GM12892 (cell line): ENCODE results near the gene RMDN3.

Source experiments
- DNase-seq: peaks from one replicate; pipeline ENCODE4 v3.0.0; 2011; ENCODE audit not compliant: insufficient read length
- FAIRE-seq: peaks from 2 replicates; lab custom pipeline; 2011; peaks lifted over from hg19 to GRCh38; lab: Jason Lieb, UNC
- POLR2A ChIP-seq: IDR thresholded peaks from 2 replicates; pipeline ENCODE4 v1.6.1; 2011; ENCODE audit warnings: low read depth, low read length, control low read depth
- POLR2AphosphoS5 ChIP-seq: IDR thresholded peaks from 2 replicates; pipeline ENCODE4 v1.6.1; 2011; ENCODE audit warnings: low read depth, low read length, control low read depth
- TAF1 ChIP-seq: IDR thresholded peaks from 2 replicates; pipeline ENCODE4 v1.6.1; 2011; ENCODE audit warnings: low read depth, mild to moderate bottlenecking, control low read depth, low read length, borderline replicate concordance

Gene RMDN3

GRCh38 chr15:40756938-40757337, 1.9 kb upstream of the RMDN3 start:
- FAIRE-seq (no peak), DNase-seq (no peak)
- TF ChIP-seq TAF1 (no peak), POLR2AphosphoS5 (no peak), POLR2A (no peak)

GRCh38 chr15:40755812-40756208, 756 bp upstream of the RMDN3 start:
- TF ChIP-seq TAF1 (no peak), POLR2AphosphoS5 (no peak), POLR2A (no peak)
- FAIRE-seq (no peak), DNase-seq (no peak)

GRCh38 chr15:40754574-40754882, 526 bp downstream of the RMDN3 start:
- no peak for FAIRE-seq
- TF ChIP-seq POLR2AphosphoS5 (no peak), TAF1 (no peak), POLR2A (no peak)
- DNase-seq: no peak

GRCh38 chr15:40751745-40752144, 3.3 kb downstream of the RMDN3 start:
- FAIRE-seq (no peak), DNase-seq (no peak)
- TF ChIP-seq POLR2AphosphoS5: no peak
- TF ChIP-seq POLR2A: no peak

GRCh38 chr15:40750885-40751284, 4.2 kb downstream of the RMDN3 start:
- DNase-seq (no peak), FAIRE-seq (no peak)
- TF ChIP-seq POLR2AphosphoS5: no peak
- TF ChIP-seq TAF1: no peak
- TF ChIP-seq POLR2A: no peak

GRCh38 chr15:40749151-40749630, 5.9 kb downstream of the RMDN3 start:
- FAIRE-seq: no peak
- no peak for TF ChIP-seq POLR2A
- TF ChIP-seq TAF1: no peak
- no peak for TF ChIP-seq POLR2AphosphoS5
- no peak for DNase-seq

GRCh38 chr15:40747685-40748631, 7.1 kb downstream of the RMDN3 start:
- DNase-seq: no peak
- TF ChIP-seq TAF1 (no peak), POLR2AphosphoS5 (no peak), POLR2A (no peak)
- no peak for FAIRE-seq

- TF ChIP-seq POLR2AphosphoS5 (no peak), POLR2A (no peak), TAF1 (no peak)
- no peak for FAIRE-seq
- no peak for DNase-seq
Observed at GRCh38 chr15:40746916-40747418, 8.1 kb downstream of the RMDN3 start.

GRCh38 chr15:40744815-40745152, 10.3 kb downstream of the RMDN3 start:
- DNase-seq: no peak
- FAIRE-seq: no peak
- TF ChIP-seq TAF1 (no peak), POLR2AphosphoS5 (no peak), POLR2A (no peak)

- DNase-seq (no peak), FAIRE-seq (no peak)
- TF ChIP-seq POLR2AphosphoS5 (no peak), TAF1 (no peak), POLR2A (no peak)
Observed at GRCh38 chr15:40743921-40744814, 10.9 kb downstream of the RMDN3 start.

- FAIRE-seq (no peak), DNase-seq (no peak)
- TF ChIP-seq POLR2A: no peak
- TF ChIP-seq TAF1: no peak
- TF ChIP-seq POLR2AphosphoS5: no peak
Observed at GRCh38 chr15:40743485-40743901, 11.6 kb downstream of the RMDN3 start.

- TF ChIP-seq POLR2A (no peak), POLR2AphosphoS5 (no peak), TAF1 (no peak)
- FAIRE-seq (no peak), DNase-seq (no peak)
Observed at GRCh38 chr15:40739854-40740253, 15.2 kb downstream of the RMDN3 start.
